GM21390 (cell line): ENCODE results near the gene ALKBH3.
A peak's percentile ranks its signal among the peaks of the same experiment; 100 is the strongest.

Experiments
- ATAC-seq: cut with Tn5 transposase; IDR thresholded peaks from one replicate; pipeline ENCODE4 v1.9.1; 2021; ENCODE audit not compliant: unreplicated experiment

ALKBH3 gene

DNA sequence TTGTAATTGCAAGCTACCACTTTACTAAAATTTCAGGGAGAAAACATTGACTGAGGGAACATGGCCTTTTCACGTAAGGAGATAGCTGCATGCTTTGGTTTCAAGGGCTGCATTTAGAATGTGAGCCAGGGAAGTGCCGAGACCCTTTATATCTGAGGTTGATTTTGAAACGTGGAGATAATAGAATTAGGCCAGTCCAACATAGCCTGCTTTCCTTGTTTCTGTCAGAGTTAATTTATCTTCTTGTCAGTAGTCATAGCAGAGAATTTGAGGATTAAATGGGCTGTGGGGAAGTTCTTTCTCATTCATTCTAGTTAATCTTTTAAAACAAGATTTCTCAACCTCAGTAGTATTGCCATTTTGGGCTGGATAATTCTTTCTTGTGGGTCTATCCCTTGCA, 12.2 kb downstream of the ALKBH3 start:
- ATAC-seq, result no peak

DNA sequence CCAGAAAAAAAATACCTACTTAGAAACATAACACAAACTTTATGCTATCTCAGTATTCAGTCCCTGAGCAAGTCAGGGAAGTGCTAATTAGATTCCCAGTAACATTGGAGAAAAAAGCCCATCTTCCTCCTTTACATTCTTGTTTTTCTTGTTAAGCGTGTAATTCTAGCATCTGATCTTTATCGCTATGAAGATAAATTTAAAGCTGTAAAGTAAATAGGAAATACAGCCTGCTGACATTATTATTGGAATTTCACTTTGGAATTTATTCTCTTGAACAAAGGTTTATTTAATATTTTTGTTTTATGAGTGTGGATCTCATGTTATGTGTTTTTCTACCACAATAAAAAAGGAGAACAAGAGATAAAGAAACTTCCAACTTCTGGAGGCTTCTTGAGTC, 13.9 kb downstream of the ALKBH3 start:
- no peak for ATAC-seq

DNA sequence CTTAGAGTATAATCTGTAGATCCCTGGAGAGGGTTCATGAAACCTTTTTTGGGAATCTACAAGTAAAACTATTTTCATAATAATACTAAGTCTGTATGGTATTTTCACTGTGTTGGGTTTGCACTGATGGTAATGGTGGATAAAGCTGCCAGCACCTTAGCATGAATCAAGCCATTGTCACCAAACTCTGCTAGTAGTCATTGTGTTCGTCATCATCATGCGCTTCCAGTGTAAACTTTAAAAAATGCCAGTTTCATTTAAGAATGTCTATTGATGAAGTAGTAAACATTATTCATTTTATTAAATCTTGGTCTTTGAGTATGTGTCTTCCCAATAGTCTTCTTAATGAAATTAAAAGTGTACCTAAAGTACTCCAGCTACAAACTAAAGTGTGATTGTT, 15.0 kb downstream of the ALKBH3 start:
- no peak for ATAC-seq

GRCh38 chr11:43898574-43898973, 17.9 kb downstream of the ALKBH3 start:
- ATAC-seq, result no peak

- ATAC-seq, result no peak
These were observed 18.5 kb downstream of the ALKBH3 start for GRCh38 chr11:43899094-43899493.

DNA sequence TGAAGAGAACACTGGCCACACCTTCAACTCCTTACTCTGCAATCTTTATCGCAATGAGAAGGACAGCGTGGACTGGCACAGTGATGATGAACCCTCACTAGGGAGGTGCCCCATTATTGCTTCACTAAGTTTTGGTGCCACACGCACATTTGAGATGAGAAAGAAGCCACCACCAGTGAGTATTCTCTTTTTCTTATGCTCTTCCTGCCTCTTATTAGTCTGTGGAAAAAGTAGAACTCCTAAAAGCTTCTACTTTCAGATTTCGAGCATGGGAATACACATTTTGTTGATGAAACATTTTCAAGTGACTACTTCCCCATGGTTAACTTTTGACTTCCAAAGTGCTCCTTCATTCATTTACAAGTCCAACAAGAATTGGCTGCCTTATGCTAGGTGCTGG, 20.9 kb downstream of the ALKBH3 start:
- ATAC-seq, result no peak

GRCh38 chr11:43903078-43903477, 22.4 kb downstream of the ALKBH3 start:
- ATAC-seq, result no peak

GRCh38 chr11:43903969-43904368, 23.3 kb downstream of the ALKBH3 start:
- ATAC-seq, result no peak

DNA sequence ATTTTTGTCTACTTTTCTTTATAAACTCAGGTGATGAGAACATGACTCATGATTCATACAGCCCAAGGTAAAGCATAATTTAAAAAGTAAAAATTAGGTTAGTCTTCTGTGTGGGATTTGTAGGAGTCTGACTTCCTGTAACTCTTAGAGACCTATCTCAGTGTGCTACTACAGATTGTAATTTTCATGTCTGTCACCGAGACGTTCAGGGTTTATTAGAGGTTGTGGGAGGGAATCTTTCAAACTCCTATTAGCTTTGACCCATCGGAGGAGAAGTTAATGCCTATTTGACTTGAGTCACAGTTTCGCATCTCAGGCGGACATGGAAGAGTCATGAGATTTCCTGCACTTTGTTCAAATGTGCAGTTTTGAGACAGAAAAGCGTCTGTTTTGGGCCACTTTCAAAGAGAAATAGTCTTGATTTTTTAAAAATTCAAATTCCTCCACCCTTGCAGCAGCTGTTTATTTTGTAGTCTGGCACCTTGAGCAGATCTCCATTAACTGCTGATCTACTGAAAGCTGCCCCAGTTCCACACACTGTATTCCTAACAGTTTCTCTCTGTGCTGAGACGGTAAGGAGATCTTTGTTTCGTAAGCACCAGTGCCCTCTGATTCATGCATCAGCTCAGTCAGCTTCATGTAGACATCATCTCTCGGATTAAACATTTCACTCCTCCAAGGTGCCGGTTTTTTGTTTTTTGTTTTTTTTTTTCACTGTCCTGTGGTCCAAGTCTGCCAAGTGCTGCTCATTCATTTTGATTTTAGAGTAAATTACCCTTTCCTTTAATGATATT, 24.3 kb downstream of the ALKBH3 start:
- ATAC-seq, result no peak

GRCh38 chr11:43905813-43906241, 25.2 kb downstream of the ALKBH3 start:
- ATAC-seq, result no peak

GRCh38 chr11:43907028-43907975, 26.7 kb downstream of the ALKBH3 start:
- peak; percentile 64 for ATAC-seq

DNA sequence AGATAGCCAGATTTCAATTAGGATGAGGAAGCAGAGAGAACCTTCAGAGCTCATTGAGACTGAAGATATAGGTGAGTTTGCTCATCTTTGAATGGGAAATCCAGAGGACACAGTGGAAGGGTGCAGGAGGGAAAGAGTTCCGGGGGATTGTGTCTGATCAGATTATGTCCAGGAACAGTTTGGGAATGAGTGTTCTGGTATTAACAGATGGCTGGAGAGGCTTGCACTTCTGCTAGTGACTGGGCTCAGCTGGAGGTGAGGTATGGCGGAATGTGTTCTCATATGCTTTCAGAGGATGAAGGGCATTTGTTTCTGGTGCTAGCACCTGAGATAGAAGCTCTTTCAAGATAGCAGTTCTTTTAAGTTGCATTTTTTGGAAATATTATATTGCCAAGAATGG, 27.6 kb downstream of the ALKBH3 start:
- ATAC-seq, result no peak

GRCh38 chr11:43908683-43909082, 28.1 kb downstream of the ALKBH3 start:
- ATAC-seq, result no peak

- no peak for ATAC-seq
These were observed 33.3 kb downstream of the ALKBH3 start for GRCh38 chr11:43913829-43914380.

GRCh38 chr11:43914466-43914865, 33.8 kb downstream of the ALKBH3 start:
- ATAC-seq, result no peak

DNA sequence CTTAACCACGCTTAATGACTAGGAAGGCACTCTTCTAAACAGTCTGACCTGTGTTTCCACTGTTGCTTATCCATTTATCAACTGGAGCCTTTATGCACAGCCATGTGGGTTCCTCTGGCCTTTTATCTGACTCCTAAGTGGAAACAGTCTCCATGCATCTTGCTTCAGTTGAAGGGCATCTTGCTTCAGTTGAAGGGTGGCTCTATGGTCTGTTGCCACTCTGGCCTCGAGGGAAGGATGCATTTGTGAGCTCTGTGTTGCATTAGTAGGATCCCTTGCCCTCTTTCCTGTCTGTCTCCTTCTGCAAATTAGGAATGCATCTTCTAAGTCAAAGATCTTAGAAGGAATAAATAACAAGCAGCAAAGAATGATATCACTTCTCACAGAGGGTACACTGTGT, 36.0 kb downstream of the ALKBH3 start:
- no peak for ATAC-seq

DNA sequence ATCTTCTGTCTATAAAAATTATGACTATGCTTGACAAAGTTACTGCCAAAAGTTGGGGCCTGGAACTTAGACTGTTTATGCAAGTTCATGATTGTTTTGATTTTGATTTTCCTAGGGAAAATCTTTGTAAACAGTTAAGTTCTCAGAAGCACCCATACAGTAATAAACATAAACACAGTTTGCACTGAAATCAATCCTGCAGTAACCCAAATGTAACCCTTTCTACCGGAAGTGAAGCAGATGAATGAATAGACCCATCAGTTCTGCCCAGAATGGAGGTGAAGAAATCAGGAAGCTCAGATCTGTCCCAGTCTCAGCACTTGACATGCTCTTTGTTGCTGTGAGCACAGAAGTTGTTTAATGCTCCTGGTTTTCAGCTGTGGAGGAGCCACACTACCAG, 37.2 kb downstream of the ALKBH3 start:
- no peak for ATAC-seq

DNA sequence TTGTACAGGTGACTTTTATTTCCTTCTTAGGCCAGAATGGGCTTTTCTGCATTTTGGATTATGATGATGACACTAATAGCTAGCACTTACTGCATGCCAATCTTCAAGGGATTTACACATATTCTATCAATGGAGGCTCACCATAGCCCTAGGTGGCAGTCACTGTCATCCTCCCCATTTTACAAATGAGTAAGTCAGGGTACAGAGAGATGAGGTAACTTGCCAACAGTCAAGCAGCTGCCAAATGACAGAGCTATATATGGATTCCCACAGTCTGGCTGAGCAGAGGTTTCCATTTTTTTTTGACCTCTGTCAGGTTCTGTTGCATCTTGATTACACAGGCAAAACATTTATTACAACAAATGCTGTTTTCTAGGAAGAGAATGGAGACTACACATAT, 38.0 kb downstream of the ALKBH3 start:
- no peak for ATAC-seq

DNA sequence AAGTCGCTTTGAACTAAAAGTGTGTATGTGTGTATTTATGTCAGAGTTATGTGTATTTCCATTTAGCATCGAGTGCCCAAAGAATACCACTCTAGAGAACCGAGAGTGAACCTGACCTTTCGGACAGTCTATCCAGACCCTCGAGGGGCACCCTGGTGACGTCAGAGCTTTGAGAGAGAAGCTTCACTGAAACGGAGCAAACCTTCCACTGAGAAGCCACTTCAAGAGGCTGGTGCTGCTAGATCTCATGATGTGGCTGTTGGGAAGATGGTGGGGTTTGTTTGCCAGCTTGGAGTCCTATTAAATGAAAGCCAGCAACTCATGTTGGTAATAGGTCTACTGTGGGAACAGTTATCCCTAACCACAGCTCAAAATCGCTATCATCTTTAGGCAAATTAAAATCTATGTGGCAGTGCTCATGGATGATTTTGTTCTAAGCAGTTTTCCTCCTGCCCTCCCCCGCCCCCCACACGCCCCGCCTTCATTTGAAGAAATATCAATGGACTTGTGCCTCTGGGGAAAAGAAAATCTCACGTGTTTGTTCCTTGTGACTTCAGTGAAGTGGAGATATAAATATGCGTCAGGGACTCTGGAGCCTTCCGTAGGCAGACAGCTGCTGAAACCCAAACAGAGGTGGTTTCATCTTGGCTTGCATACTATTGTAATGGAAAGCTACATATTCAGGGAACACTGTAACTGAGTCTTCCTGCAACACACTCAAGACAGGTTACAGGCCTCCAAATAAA, 39.4 kb downstream of the ALKBH3 start:
- ATAC-seq, result no peak

GRCh38 chr11:43920598-43921419, 40.2 kb downstream of the ALKBH3 start:
- ATAC-seq, result peak; percentile 49
